Neuronal stem cell (in vitro differentiated cells): ENCODE data around the gene MS4A7.

Source experiments
- DNase-seq: peaks from one replicate; pipeline ENCODE4 v3.0.0-alpha.2; 2013; ENCODE audit warnings: low spot score
- H2AFZ ChIP-seq: one replicate; pipeline ENCODE4 v1.6.1; 2013; ENCODE audit warnings: mild to moderate bottlenecking, low read length, inconsistent platforms
- H2AK5ac ChIP-seq: 2 replicates; pipeline ENCODE4 v1.6.1; 2013; ENCODE audit warnings: low read depth, mild to moderate bottlenecking, inconsistent platforms, low read length, moderate library complexity, mixed read lengths
- H2BK120ac ChIP-seq: 2 replicates; pipeline ENCODE4 v1.6.1; 2013; ENCODE audit warnings: low read depth, mild to moderate bottlenecking, inconsistent platforms, low read length, moderate library complexity, mixed read lengths
- H2BK12ac ChIP-seq: one replicate; pipeline ENCODE4 v1.6.1; 2013; ENCODE audit warnings: low read length, inconsistent platforms
- H2BK15ac ChIP-seq: 2 replicates; pipeline ENCODE4 v1.6.1; 2013; ENCODE audit warnings: mild to moderate bottlenecking, low read length, inconsistent platforms, mixed read lengths
- H2BK5ac ChIP-seq: one replicate; pipeline ENCODE4 v1.6.1; 2013; ENCODE audit warnings: inconsistent platforms, mild to moderate bottlenecking, low read length, moderate library complexity
- H3K14ac ChIP-seq: one replicate; pipeline ENCODE4 v1.6.1; 2013; ENCODE audit warnings: low read length, inconsistent platforms
- H3K18ac ChIP-seq: 2 replicates; pipeline ENCODE4 v1.6.1; 2013; ENCODE audit warnings: low read length, inconsistent platforms
- H3K23ac ChIP-seq: 2 replicates; pipeline ENCODE4 v1.6.1; 2013; ENCODE audit warnings: low read depth, mild to moderate bottlenecking, mixed read lengths, low read length, inconsistent platforms; ENCODE audit not compliant: poor library complexity
- H3K27ac ChIP-seq: replicated peaks from 3 replicates; pipeline ENCODE4 v1.5.1; 2013; ENCODE audit warnings: low read length, inconsistent platforms
- H3K27me3 ChIP-seq, 3 experiments: 2 replicates each; pipeline ENCODE4 v1.6.1; 2013; ENCODE audit warnings: low read length in 3 of 3, mild to moderate bottlenecking in 2 of 3, inconsistent platforms in 1 of 3, low read depth in 1 of 3, mixed read lengths in 1 of 3, moderate library complexity in 1 of 3; ENCODE audit not compliant: control insufficient read depth in 3 of 3, insufficient read depth in 3 of 3
- H3K36me3 ChIP-seq, 2 donors: replicated peaks in 1 of 2; 2 replicates each; pipeline ENCODE4 v1.6.1; 2013; ENCODE audit warnings: low read length in 2 of 2; ENCODE audit not compliant: control insufficient read depth in 2 of 2, insufficient read depth in 2 of 2
- H3K4ac ChIP-seq: 2 replicates; pipeline ENCODE4 v1.6.1; 2013; ENCODE audit warnings: inconsistent platforms, mild to moderate bottlenecking, low read length, moderate library complexity
- H3K4me1 ChIP-seq, 2 donors: 1 replicate in 1 of 2; 2 replicates in 1 of 2; pipeline ENCODE4 v1.6.1; 2013; ENCODE audit warnings: low read length in 2 of 2, low read depth in 1 of 2; ENCODE audit not compliant: control insufficient read depth in 2 of 2, insufficient read depth in 1 of 2
- H3K4me2 ChIP-seq: one replicate; pipeline ENCODE4 v1.6.1; 2013; ENCODE audit warnings: mild to moderate bottlenecking, low read length, inconsistent platforms; ENCODE audit not compliant: insufficient read depth, poor library complexity, severe bottlenecking
- H3K4me3 ChIP-seq, 2 donors: 2 replicates each; pipeline ENCODE4 v1.5.1; 2013; ENCODE audit warnings: low read length in 2 of 2, mild to moderate bottlenecking in 2 of 2, inconsistent platforms in 1 of 2, moderate library complexity in 1 of 2
- H3K79me1 ChIP-seq: one replicate; pipeline ENCODE4 v1.6.1; 2013; ENCODE audit warnings: low read depth, mild to moderate bottlenecking, inconsistent platforms, low read length, moderate library complexity
- H3K9ac ChIP-seq: one replicate; pipeline ENCODE4 v1.6.1; 2013; ENCODE audit warnings: mild to moderate bottlenecking, low read depth, low read length, inconsistent platforms; ENCODE audit not compliant: poor library complexity
- H3K9me3 ChIP-seq, 2 donors: replicated peaks in 1 of 2; 2 replicates each; pipeline versions ENCODE3 to v1.6.1; 2013; ENCODE audit warnings: low read length in 2 of 2, mild to moderate bottlenecking in 2 of 2, inconsistent platforms in 1 of 2, low read depth in 1 of 2, mixed read lengths in 1 of 2, moderate library complexity in 1 of 2; ENCODE audit not compliant: control insufficient read depth in 2 of 2, insufficient read depth in 1 of 2
- H4K8ac ChIP-seq: one replicate; pipeline ENCODE4 v1.6.1; 2013; ENCODE audit warnings: low read depth, mild to moderate bottlenecking, inconsistent platforms, low read length, moderate library complexity
- H4K91ac ChIP-seq: one replicate; pipeline ENCODE4 v1.6.1; 2013; ENCODE audit warnings: low read length, low read depth, mild to moderate bottlenecking, inconsistent platforms; ENCODE audit not compliant: poor library complexity
- WGBS, 2 donors: extraction: QIAGEN DNeasy Blood & Tissue Kit; methylation state at CpG; one replicate each; pipeline ENCODE4 v1.1.7; 2013; ENCODE audit warnings: missing lambda C conversion rate in 2 of 2, mixed read lengths in 1 of 2; ENCODE audit not compliant: insufficient read length in 2 of 2, insufficient replicate concordance in 1 of 2; ENCODE audit errors: extremely low coverage in 2 of 2; 5-methylcytosine and 5-hydroxymethylcytosine counted together

The MS4A7 gene

DNA sequence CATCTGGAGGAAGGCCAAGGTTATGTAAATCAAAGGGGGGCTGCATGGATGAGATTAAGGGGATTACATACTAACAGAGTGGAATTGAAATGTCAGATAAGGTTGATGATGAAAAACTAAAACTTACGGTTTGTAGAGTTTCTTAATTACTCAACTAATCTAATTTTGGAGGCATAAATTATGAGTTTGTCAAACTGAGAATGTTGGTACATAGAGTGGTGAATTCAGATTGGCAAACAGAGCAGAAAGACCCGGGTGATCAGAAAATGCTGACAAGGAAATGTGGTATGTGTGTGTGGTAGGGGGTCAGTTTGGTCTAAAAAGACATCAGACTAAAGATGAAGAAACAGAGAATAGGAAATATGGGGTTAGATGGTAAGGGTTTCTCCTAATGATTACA, 40.3 kb upstream of the MS4A7 start:
- Histone ChIP-seq H3K27me3 (no peaks in the 10 kb centered on the region), H3K9ac (no peak overlapping the region), H3K23ac (no peak overlapping the region), H3K4me3 (no peak overlapping the region), H4K8ac (no peak overlapping the region), H3K79me1 (no peaks in the 10 kb centered on the region), H2BK120ac (no peak overlapping the region), H2BK5ac (no peak overlapping the region), H3K4me2 (no peak overlapping the region), H4K91ac (no peak overlapping the region), H2AFZ (no peak overlapping the region), H3K14ac (no peak overlapping the region), H3K27ac (no peak overlapping the region), H2BK12ac (no peak overlapping the region), H3K4me1 (no peaks in the 10 kb centered on the region), H3K9me3 (no peaks in the 10 kb centered on the region), H2BK15ac (no peak overlapping the region), H3K36me3 (no peaks in the 10 kb centered on the region), H2AK5ac (no peak overlapping the region), H3K18ac (no peak overlapping the region), H3K4ac (no peak overlapping the region)
- no peak for DNase-seq
- no CpG with 5 or more reads among the region's 2 CpGs for WGBS, 2 donors

DNA sequence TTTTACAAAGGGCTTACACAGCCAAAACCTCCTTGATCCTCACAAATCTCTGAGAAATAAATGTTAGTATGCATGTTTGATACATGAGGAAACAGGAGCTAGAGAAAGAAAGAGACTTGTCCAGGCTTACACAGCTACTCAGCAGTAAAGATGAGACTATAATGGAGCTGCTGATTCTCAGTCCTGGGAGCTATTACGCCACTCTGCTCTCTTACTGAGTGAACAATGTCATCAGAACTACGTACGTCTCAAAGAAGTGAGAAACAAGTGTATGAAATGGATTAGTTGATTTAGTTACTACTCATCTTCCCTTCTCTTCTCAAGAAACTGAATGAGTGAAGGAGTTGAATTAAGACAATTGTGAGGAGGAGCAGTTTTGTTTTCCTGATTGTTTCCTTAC, 39.0 kb upstream of the MS4A7 start:
- H3K23ac ChIP-seq: no peak overlapping the region
- H2BK120ac ChIP-seq: no peak overlapping the region
- H3K79me1 ChIP-seq: no peaks in the 10 kb centered on the region
- H3K4me3 ChIP-seq: no peak overlapping the region
- H3K4ac ChIP-seq: no peak overlapping the region
- no peak overlapping the region for H3K14ac ChIP-seq
- no peak overlapping the region for H3K18ac ChIP-seq
- H2BK5ac ChIP-seq: no peak overlapping the region
- no peak overlapping the region for H2BK15ac ChIP-seq
- no peak overlapping the region for H4K8ac ChIP-seq
- no peak overlapping the region for H3K9ac ChIP-seq
- no peak overlapping the region for H4K91ac ChIP-seq
- no peak overlapping the region for H2AK5ac ChIP-seq
- no peaks in the 10 kb centered on the region for H3K9me3 ChIP-seq
- H3K4me1 ChIP-seq: no peaks in the 10 kb centered on the region
- H3K36me3 ChIP-seq: no peaks in the 10 kb centered on the region
- no peak overlapping the region for H3K4me2 ChIP-seq
- H2BK12ac ChIP-seq: no peak overlapping the region
- H3K27ac ChIP-seq: no peak overlapping the region
- DNase-seq: no peak
- H3K27me3 ChIP-seq: no peaks in the 10 kb centered on the region
- no peak overlapping the region for H2AFZ ChIP-seq
- WGBS, 2 donors: no CpG with 5 or more reads among the region's 3 CpGs

GRCh38 chr11:60343094-60343704, 35.1 kb upstream of the MS4A7 start:
- H3K4me1 ChIP-seq: no peaks in the 10 kb centered on the region
- no peak overlapping the region for H4K8ac ChIP-seq
- H3K9ac ChIP-seq: no peak overlapping the region
- H3K4ac ChIP-seq: no peak overlapping the region
- H2AFZ ChIP-seq: no peak overlapping the region
- WGBS, 2 donors: no CpG with 5 or more reads among the region's 10 CpGs
- H2BK120ac ChIP-seq: no peak overlapping the region
- H3K79me1 ChIP-seq: no peaks in the 10 kb centered on the region
- no peaks in the 10 kb centered on the region for H3K27me3 ChIP-seq
- DNase-seq: no peak
- H4K91ac ChIP-seq: no peak overlapping the region
- H3K4me2 ChIP-seq: no peak overlapping the region
- H3K9me3 ChIP-seq: no peaks in the 10 kb centered on the region
- H3K4me3 ChIP-seq: no peak overlapping the region
- no peak overlapping the region for H2AK5ac ChIP-seq
- H2BK15ac ChIP-seq: no peak overlapping the region
- no peaks in the 10 kb centered on the region for H3K36me3 ChIP-seq
- no peak overlapping the region for H3K18ac ChIP-seq
- H2BK12ac ChIP-seq: no peak overlapping the region
- H3K14ac ChIP-seq: no peak overlapping the region
- no peak overlapping the region for H3K27ac ChIP-seq
- no peak overlapping the region for H3K23ac ChIP-seq
- no peak overlapping the region for H2BK5ac ChIP-seq

GRCh38 chr11:60344146-60344545, 34.2 kb upstream of the MS4A7 start:
- no peak overlapping the region for H2AFZ ChIP-seq
- H2BK15ac ChIP-seq: no peak overlapping the region
- no peak for DNase-seq
- H3K9me3 ChIP-seq: no peaks in the 10 kb centered on the region
- H3K4me3 ChIP-seq: no peak overlapping the region
- no peak overlapping the region for H3K9ac ChIP-seq
- H2BK12ac ChIP-seq: no peak overlapping the region
- no peak overlapping the region for H3K23ac ChIP-seq
- no peaks in the 10 kb centered on the region for H3K36me3 ChIP-seq
- no peak overlapping the region for H3K27ac ChIP-seq
- H3K4ac ChIP-seq: no peak overlapping the region
- H3K4me1 ChIP-seq: no peaks in the 10 kb centered on the region
- no peak overlapping the region for H4K8ac ChIP-seq
- H2AK5ac ChIP-seq: no peak overlapping the region
- no peaks in the 10 kb centered on the region for H3K27me3 ChIP-seq
- no peak overlapping the region for H4K91ac ChIP-seq
- WGBS, 2 donors: no CpG with 5 or more reads among the region's 2 CpGs
- H2BK120ac ChIP-seq: no peak overlapping the region
- no peak overlapping the region for H2BK5ac ChIP-seq
- H3K18ac ChIP-seq: no peak overlapping the region
- H3K79me1 ChIP-seq: no peaks in the 10 kb centered on the region
- no peak overlapping the region for H3K4me2 ChIP-seq
- H3K14ac ChIP-seq: no peak overlapping the region
